ENCODE results near the gene FAM236D. TPM values are rescaled to one million over a fixed set of nuclear protein-coding genes. Genes with fewer than 3 reads are reported as not detected.
"Not testable (repeated sequence)": the region's sequence is repeated elsewhere in the genome, so short reads cannot be mapped to it uniquely, and the experiment has no call there.

Gene FAM236D
- not detected in 2 replicates for total RNA-seq

DNA sequence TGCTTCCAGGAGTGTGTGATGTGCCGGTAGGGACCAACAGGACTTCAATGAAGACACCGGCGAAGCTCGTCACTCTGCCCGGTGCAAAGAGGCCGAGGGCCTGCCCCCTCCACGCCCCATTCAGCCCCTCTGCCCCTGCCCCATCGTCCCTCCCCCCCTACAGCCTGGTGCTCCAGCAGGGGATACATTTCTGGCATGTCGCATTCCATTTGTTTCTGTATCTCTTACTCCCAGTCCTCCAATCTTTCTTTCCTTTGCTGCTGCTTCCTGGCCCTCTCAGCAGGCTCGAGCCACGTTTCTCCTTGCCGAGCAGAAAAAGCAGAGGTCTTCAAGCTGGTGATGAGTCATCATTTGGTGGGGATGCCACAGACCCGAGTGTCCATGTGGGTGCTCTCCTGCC, at the start of gene FAM236D:
Gene FAM236D (minus strand): TSS at position 101 of the 400 bp plus-strand sequence. CDS start 100 bp downstream, at position 1.
- intact Hi-C loops (cut with micrococcal nuclease) = not testable (repeated sequence)

DNA sequence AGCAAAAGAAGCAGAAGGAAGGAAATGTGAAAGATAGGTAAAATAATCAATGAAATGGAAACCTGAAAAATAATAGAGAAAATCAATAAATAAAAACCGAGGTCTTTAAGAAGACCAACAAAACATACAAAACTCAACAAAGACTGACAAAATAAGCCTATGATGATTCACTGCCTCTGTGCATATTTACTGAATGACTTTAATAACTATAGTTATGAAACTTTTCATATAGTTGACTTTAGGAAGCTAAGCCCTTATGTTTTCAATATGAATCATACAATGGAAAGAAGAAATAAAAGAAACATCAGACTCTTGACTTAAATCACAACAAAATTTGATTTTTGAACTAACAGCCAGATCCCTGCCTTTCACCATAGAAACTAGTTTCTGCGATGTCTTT, 29.5 kb upstream of the FAM236D start:
- intact Hi-C loops (cut with micrococcal nuclease) = not testable (repeated sequence)

DNA sequence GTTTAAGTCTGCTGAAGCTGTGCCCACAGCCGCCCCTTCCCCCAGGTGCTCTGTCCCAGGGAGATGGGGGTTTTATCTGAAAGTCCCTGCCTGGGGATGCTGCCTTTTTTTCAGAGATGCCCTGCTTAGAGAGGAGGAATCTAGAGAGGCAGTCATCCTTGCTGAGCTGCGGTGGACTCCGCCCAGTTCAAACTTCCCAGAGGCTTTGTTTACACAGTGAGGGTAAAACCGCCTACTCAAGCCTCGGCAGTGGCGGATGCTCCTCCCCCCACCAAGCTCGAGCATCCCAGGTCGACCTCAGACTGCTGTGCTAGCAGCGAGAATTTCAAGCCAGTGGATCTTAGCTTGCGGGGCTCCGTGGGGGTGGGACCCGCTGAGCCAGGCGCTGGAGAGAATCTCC, 22.7 kb upstream of the FAM236D start:
- intact Hi-C loops (cut with micrococcal nuclease) = not testable (repeated sequence)

DNA sequence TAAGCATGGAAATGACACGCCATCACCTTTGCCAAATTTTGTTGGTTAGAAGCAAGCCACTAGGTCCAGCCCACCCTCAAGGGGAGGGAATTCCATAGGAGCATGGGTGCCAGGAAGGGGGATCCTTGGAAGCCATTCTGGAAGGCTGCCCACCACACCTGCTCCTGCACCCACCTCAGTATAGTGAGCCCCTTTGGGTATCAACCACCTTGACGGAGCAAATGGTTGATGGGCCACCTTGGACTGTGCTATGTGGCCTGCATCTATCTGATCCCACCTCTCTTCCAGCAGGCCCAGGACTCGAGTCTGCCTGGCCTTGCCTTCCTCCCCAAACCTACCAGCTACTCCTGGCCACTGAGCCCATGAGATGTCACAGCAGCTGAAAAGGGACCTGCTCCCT, 17.6 kb downstream of the FAM236D start:
- intact Hi-C loops (cut with micrococcal nuclease) = not testable (repeated sequence)

DNA sequence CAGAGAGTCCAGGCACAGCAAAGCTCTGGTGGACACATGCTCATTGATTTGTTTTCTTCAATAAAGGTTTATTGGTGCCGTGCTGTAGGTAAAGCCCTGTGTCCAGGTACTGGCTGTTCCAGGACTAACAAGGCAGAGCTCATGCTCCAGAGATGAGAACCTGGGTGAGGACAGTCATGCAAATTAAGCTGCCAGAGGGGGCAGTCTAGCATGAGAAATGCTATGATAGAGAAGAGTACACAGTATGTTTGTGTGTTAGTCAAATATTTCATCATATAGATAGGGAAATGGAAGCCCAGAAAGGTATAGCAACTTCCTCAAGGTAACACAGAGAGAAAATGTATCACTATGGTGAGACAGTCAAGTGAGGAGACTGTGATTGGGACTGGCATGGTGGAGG, 19.9 kb downstream of the FAM236D start:
- intact Hi-C loops (cut with micrococcal nuclease) = not testable (repeated sequence)

DNA sequence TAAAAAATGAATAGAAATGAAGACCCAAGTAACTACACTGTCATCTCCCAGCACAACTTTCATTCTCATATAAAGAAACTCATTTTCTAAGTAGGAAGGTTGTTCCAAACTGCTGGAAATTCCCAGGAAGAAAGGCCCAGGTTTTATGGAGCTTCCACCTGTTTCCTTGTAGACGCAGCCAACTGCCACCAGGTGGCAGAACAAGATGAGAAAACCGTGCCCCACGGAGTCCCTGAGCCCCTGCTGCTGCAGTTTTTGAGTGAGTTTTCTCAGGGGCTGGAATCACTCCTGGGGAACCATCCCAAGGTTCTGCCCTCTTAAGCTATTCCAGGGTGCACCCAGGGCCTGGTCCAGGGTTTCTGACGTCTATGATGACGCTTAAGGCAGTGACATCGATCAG, 24.0 kb downstream of the FAM236D start:
- intact Hi-C loops (cut with micrococcal nuclease) = not testable (repeated sequence)

DNA sequence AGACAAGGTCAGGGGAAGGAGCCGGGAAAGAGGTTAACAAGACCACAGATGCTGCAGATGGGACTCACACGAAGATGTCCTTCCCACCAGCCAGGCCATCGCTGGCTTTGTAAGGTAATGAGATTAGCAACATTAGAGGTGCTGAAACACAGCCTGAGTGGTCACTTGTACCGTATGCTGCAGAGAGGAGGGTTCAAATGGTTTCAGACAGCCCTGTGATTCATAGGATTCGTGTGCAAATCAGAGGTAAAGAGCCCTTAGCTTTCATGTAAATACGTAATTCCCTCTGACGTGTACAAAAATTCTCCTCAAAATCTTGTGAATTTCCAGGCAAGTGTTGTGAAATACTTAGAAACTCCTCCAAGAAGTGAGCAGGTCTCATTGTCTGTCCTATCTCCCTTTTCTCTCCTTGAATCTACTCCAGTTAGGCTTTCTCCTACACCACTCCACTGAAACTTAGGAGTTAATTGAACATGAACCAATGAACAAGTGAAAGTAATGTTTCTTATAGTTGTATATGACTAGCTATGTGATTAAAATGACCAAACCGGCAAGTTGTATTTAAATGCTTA, 24.6 kb downstream of the FAM236D start:
- intact Hi-C loops (cut with micrococcal nuclease) = not testable (repeated sequence)

DNA sequence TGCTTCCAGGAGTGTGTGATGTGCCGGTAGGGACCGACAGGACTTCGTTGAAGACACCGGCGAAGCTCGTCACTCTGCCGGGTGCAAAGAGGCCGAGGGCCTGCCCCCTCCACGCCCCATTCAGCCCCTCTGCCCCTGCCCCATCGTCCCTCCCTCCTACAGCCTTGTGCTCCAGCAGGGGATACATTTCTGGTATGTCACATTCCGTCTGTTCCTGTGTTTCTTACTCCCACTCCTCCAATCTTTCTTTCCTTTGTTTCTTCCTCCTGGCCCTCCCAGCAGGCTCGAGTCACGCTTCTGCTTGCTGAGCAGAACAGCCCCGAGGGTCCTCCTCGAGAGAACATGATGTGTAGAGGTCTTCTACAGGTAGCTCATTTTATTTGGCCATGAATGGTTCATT, 25.4 kb downstream of the FAM236D start, which contains the start of gene FAM236B:
Gene FAM236B (minus strand): TSS at position 101 of the 400 bp plus-strand sequence. CDS start 100 bp downstream, at position 1.
- intact Hi-C loops (cut with micrococcal nuclease) = not testable (repeated sequence)

DNA sequence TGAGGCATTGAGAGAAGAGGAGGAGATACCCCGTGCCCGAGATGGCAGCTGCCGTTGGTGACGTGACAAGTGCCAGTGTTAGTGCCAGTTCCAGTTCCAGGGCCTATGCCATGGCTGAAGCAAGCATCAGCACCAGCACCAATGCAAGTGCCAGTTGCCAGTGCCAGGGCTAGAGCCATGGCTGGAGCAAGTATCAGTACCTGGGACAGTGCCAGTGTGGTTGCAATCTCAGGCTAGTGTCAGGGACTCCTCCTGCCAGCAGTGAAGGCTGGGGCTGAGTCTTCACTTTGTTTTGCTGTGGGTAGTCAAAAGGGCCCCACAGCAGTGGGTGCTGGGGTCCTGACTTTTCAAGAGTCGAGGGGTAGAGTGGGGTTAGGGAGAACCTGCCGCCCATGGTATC, 29.9 kb downstream of the FAM236D start:
- intact Hi-C loops (cut with micrococcal nuclease) = not testable (repeated sequence)

DNA sequence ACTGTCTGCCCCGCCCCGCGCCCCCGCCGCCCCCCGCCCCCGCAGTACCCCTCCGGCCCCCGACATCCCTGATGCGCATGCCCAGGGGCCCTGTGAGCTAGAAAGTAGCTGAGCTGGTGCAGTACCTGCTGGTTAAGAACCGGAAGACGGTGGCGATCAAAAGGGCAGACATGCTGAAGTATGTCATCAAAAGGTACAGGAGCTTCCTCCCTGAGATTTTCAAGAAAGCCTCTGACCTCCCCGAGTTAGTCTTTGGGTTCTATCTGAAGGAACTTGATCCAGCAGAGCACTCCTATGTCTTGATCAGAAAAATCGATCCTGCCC, 30.6 kb downstream of the FAM236D start:
- intact Hi-C loops (cut with micrococcal nuclease) = not testable (repeated sequence)

DNA sequence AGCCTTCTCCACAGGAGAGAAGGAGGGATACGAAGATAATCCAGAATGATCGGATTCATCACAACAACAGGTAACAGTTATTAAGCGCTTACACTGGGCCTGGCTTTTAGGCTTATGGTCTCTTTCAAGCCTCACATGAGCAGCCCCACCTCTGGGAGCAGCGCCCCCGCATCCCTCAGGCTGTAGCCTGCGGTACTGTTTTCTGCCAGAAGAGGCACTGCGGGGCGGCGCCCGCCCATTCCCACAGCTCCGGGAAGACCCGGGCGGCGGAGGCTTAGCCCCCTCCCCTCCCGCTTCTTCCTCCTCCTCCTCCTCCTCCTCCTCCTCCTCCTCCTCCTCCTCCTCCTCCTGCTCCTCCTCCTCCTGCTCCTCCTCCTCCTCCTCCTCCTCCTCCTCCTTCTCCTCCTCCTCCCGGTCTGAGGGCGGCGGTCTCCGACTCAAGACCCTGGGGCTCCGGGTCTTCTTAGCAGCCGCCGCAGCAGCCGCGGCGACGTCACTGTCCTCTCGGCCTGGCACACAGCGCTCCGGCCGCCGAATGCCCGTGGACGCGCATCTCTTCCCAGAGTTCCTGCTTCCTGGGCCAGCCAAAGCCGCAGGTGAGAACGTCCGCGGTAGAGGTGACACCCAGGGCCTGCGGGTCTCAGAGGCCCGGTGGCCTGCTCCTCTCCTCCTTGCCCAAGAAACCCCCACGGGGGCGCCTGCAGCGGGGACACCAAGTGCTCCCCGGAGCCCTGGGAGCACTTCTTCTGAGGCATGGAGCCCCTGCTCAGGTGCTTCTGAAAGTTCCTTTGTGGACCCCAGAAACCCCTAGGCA, 31.1 kb downstream of the FAM236D start, which contains the start of gene DMRTC1B:
Gene DMRTC1B (plus strand): TSS at position 238 of the 814 bp plus-strand sequence. CDS start 68,246 bp downstream, outside the sequence.
- intact Hi-C loops (cut with micrococcal nuclease) = not testable (repeated sequence)

DNA sequence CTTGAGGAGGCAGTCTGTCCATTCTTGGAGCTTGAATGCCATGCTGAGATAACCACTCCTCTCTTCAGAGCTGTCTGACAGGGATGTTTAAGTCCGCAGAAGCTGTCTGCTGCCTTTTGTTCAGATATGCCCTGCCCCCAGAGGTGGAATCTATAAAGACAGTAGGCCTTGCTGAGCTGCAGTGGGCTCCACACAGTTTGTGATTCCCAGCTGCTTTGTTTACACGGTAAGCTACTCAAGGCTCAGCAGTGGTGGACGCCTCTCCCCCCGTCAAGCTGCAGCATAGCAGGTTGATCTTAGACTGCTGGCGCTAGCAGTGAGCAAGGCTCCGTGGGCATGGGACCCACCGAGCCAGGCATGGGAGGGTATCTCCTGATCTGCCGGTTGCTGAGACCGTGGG, 47.6 kb downstream of the FAM236D start:
- intact Hi-C loops (cut with micrococcal nuclease) = not testable (repeated sequence)

Other genes with a start within 250 kb of the FAM236D start
- 30.5 and 33.8 TPM in 2 replicates for gene HDAC8, start 235.4 kb downstream of the FAM236D start, total RNA-seq
- gene PHKA1, start 93.9 kb downstream of the FAM236D start, total RNA-seq = 3.0 and 3.3 TPM in 2 replicates
- not detected in 2 replicates for gene DMRTC1B, start 31.3 kb downstream of the FAM236D start, total RNA-seq
- not detected in 2 replicates for gene FAM236B, start 25.6 kb downstream of the FAM236D start, total RNA-seq
- gene FAM236C, start 104.4 kb upstream of the FAM236D start, total RNA-seq = not detected in 2 replicates
- gene FAM236A, start 130.0 kb upstream of the FAM236D start, total RNA-seq = not detected in 2 replicates
- not detected in 2 replicates for gene DMRTC1, start 135.6 kb upstream of the FAM236D start, total RNA-seq
- gene PABPC1L2B, start 194.7 kb upstream of the FAM236D start, total RNA-seq = not detected in 2 replicates

All from T-helper 2 cell treated with Interferon-gamma antibody and Interleukin-4, amounts not matched to agents 100 ng/mL and 5 ng/mL, for 36 hours (primary cell).